WTC11 (cell line): ENCODE measurements around the gene SYT9. TPM values are rescaled to one million over a fixed set of nuclear protein-coding genes. Genes with fewer than 3 reads are reported as not detected.

Experiments
- ATAC-seq: fragments of 200-7000 bp; cut with Tn5 transposase; 2 replicates; pipeline ENCODE4 v1.10.0; 2021; ENCODE audit warnings: mild to moderate bottlenecking, moderate library complexity
- CTCF ChIA-PET: fragments of 300-600 bp; sonication (Branson Sonifier 250); formaldehyde crosslinking; loops from one replicate; lab custom pipeline; 2021; ENCODE audit warnings: antibody characterized with exemption; lab: Charles Lee
- POLR2A ChIA-PET: fragments of 350-600 bp; sonication (Branson Sonifier 250); formaldehyde crosslinking; loops from one replicate; lab custom pipeline; 2021; ENCODE audit warnings: antibody characterized with exemption; lab: Charles Lee
- DNase-seq: peaks from one replicate; pipeline ENCODE4 v3.0.0; 2021; ENCODE audit warnings: low spot score
- H3K27ac Mint-ChIP-seq: 2 replicates; pipeline ENCODE4 v1.8.0; 2021; ENCODE audit warnings: mixed read lengths
- H3K27me3 Mint-ChIP-seq: 2 replicates; pipeline ENCODE4 v1.8.0; 2021; ENCODE audit warnings: low read depth, mild to moderate bottlenecking, moderate library complexity, mixed read lengths
- H3K36me3 Mint-ChIP-seq: 2 replicates; pipeline ENCODE4 v1.8.0; 2021; ENCODE audit warnings: mixed read lengths
- H3K4me1 Mint-ChIP-seq: 2 replicates; pipeline ENCODE4 v1.8.0; 2022; ENCODE audit warnings: mixed read lengths
- H3K4me3 Mint-ChIP-seq: 2 replicates; pipeline ENCODE4 v1.8.0; 2021; ENCODE audit warnings: mild to moderate bottlenecking, moderate library complexity, mixed read lengths
- H3K9me3 Mint-ChIP-seq: 2 replicates; pipeline ENCODE4 v1.8.0; 2021; ENCODE audit warnings: mixed read lengths
- CREM ChIP-seq: sonication (generic); formaldehyde crosslinking; IDR thresholded peaks from 2 replicates; pipeline ENCODE4 v1.8.1; 2022; ENCODE audit warnings: mild to moderate bottlenecking, missing genetic modification reagents, moderate library complexity
- JUN ChIP-seq: sonication (generic); formaldehyde crosslinking; IDR thresholded peaks from 2 replicates; pipeline ENCODE4 v1.8.0; 2023; ENCODE audit warnings: mild to moderate bottlenecking, missing genetic modification reagents
- NR3C1 ChIP-seq: sonication (generic); formaldehyde crosslinking; conservative IDR thresholded peaks from 2 replicates; pipeline ENCODE4 v1.8.1; 2023; ENCODE audit warnings: low read depth, mild to moderate bottlenecking, missing genetic modification reagents
- ZNF232 ChIP-seq: sonication (generic); formaldehyde crosslinking; IDR thresholded peaks from 2 replicates; pipeline ENCODE4 v1.8.0; 2022; ENCODE audit warnings: mild to moderate bottlenecking, missing genetic modification reagents
- total RNA-seq: library from RNA; stranded (reverse); gene quantifications from 3 replicates; pipeline ENCODE4 v1.2.3, GENCODE V29; 2021
- TF ChIP-seq, protein P1 (sequence below): sonication (generic); formaldehyde crosslinking; IDR thresholded peaks from 2 replicates; pipeline ENCODE4 v1.8.1; 2023; ENCODE audit warnings: mild to moderate bottlenecking, missing genetic modification reagents, moderate library complexity
- TF ChIP-seq, protein P2 (sequence below): sonication (generic); formaldehyde crosslinking; IDR thresholded peaks from 2 replicates; pipeline ENCODE4 v1.8.1; 2022; ENCODE audit warnings: mild to moderate bottlenecking, moderate library complexity, missing genetic modification reagents
- TF ChIP-seq, protein P3 (sequence below): fragments of 250-450 bp; sonication (Bioruptor Pico); IDR thresholded peaks from 2 replicates; pipeline ENCODE4 v1.8.0; 2021; ENCODE audit warnings: mild to moderate bottlenecking
- TF ChIP-seq, protein P4 (sequence below): fragments of 200-600 bp; IDR thresholded peaks from 2 replicates; pipeline ENCODE4 v1.8.0; 2022; ENCODE audit warnings: antibody characterized with exemption
- TF ChIP-seq, protein P5 (sequence below): sonication (generic); formaldehyde crosslinking; IDR thresholded peaks from 2 replicates; pipeline ENCODE4 v1.8.1; 2023; ENCODE audit warnings: mild to moderate bottlenecking, missing genetic modification reagents, moderate library complexity
- TF ChIP-seq, protein P6 (sequence below): sonication (generic); formaldehyde crosslinking; IDR thresholded peaks from 2 replicates; pipeline ENCODE4 v1.8.0; 2023; ENCODE audit warnings: mild to moderate bottlenecking, missing genetic modification reagents

SYT9 gene
- total RNA-seq, 1 experiment from 2014 or later = 1.3 TPM

DNA sequence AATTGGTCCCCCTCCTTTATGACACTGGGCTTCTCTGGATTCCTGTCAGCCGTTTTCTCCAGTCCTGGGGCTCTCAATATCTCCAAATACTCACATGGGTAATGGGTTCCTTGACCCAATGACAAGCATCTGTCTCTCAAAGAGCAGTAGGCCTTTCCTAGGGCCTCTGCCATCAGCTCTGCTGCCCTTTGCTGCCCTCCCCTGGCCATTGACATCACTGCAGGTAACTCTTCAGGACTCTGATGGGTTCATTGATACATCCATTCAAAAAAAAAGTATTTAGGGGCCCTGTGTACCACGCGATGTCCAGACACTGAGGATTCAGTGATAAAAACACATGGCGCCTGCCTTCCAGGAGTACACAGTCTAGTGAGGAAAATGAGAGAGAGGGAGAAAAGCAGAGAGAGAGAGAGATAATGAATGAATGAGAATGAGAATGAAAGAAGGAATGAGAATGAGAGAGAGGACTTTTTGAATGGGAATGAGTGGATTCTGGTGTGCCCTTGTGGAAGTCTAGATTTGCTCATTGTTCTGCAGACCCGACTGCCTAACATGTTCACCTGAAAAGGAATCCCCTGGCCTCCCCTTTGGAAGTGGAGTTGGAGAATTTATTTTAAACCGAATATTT lies 191.0 kb downstream of the SYT9 start:
- CTCF ChIA-PET = interaction anchor here (0.6 to 4.9 kb wide), 28 partner anchors 8 to 630 kb away, joined by 3 to 85 read pairs (median 4); partner anchors contain the start of gene SYT9
- no peaks in the 10 kb centered on the region for H3K9me3 Mint-ChIP-seq
- ATAC-seq = peak; percentile 93

DNA sequence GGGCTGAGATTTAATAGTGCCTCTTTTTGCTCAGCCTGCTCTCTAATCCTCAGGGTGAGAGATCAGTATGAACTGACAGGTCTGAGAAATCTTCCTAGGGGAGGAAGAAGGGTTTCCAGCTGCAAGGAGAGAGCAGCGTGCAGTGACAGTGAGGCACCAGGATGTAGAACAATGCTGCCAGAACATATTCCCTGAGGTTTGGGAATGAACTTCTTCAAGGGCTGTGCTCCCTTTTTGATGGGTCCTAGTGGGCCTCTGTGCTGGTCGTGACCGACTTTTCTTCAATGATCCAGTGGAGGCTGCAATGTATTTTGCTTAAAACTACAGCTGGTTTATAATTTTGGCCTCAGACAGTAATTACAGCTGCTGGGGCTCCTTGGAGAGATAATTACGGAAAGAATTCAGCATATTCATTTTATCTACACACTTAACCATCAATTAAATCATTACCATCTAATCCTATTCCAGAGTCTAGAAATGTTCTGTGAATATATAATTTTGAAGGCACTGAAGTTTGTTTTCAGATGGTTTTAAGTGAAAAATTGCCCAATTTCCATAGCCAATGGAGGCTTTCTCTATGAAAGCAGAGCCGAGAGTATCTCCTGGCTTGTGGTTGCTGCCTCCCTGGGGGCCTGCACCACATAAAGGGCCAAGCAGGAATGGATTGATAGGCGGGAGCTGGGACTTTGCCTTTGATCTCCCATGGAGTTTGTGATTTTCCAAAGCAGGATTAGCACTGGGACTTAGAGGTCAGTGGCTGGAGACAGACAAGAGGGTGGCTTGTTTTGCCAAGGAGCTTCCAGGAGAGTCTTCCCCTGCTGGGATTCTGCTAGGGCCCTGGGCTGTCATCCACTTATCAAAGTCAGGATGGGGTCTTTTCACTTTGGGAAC lies 192.6 kb downstream of the SYT9 start:
- DNase-seq = no peak
- TF ChIP-seq, protein P1, sequence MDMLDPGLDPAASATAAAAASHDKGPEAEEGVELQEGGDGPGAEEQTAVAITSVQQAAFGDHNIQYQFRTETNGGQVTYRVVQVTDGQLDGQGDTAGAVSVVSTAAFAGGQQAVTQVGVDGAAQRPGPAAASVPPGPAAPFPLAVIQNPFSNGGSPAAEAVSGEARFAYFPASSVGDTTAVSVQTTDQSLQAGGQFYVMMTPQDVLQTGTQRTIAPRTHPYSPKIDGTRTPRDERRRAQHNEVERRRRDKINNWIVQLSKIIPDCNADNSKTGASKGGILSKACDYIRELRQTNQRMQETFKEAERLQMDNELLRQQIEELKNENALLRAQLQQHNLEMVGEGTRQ = no peak
- TF ChIP-seq ZNF232 (CRISPR knock-in tag) (no peak), JUN (CRISPR knock-in tag) (no peak), CREM (CRISPR knock-in tag) (no peak)
- TF ChIP-seq, protein P2, sequence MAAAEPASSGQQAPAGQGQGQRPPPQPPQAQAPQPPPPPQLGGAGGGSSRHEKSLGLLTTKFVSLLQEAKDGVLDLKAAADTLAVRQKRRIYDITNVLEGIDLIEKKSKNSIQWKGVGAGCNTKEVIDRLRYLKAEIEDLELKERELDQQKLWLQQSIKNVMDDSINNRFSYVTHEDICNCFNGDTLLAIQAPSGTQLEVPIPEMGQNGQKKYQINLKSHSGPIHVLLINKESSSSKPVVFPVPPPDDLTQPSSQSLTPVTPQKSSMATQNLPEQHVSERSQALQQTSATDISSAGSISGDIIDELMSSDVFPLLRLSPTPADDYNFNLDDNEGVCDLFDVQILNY (CRISPR knock-in tag) = no peak
- TF ChIP-seq, protein P3, sequence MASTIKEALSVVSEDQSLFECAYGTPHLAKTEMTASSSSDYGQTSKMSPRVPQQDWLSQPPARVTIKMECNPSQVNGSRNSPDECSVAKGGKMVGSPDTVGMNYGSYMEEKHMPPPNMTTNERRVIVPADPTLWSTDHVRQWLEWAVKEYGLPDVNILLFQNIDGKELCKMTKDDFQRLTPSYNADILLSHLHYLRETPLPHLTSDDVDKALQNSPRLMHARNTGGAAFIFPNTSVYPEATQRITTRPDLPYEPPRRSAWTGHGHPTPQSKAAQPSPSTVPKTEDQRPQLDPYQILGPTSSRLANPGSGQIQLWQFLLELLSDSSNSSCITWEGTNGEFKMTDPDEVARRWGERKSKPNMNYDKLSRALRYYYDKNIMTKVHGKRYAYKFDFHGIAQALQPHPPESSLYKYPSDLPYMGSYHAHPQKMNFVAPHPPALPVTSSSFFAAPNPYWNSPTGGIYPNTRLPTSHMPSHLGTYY = no peak
- TF ChIP-seq, protein P4, sequence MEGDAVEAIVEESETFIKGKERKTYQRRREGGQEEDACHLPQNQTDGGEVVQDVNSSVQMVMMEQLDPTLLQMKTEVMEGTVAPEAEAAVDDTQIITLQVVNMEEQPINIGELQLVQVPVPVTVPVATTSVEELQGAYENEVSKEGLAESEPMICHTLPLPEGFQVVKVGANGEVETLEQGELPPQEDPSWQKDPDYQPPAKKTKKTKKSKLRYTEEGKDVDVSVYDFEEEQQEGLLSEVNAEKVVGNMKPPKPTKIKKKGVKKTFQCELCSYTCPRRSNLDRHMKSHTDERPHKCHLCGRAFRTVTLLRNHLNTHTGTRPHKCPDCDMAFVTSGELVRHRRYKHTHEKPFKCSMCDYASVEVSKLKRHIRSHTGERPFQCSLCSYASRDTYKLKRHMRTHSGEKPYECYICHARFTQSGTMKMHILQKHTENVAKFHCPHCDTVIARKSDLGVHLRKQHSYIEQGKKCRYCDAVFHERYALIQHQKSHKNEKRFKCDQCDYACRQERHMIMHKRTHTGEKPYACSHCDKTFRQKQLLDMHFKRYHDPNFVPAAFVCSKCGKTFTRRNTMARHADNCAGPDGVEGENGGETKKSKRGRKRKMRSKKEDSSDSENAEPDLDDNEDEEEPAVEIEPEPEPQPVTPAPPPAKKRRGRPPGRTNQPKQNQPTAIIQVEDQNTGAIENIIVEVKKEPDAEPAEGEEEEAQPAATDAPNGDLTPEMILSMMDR = no peak
- TF ChIP-seq, protein P5, sequence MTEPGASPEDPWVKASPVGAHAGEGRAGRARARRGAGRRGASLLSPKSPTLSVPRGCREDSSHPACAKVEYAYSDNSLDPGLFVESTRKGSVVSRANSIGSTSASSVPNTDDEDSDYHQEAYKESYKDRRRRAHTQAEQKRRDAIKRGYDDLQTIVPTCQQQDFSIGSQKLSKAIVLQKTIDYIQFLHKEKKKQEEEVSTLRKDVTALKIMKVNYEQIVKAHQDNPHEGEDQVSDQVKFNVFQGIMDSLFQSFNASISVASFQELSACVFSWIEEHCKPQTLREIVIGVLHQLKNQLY (CRISPR knock-in tag) = no peak
- TF ChIP-seq, protein P6, sequence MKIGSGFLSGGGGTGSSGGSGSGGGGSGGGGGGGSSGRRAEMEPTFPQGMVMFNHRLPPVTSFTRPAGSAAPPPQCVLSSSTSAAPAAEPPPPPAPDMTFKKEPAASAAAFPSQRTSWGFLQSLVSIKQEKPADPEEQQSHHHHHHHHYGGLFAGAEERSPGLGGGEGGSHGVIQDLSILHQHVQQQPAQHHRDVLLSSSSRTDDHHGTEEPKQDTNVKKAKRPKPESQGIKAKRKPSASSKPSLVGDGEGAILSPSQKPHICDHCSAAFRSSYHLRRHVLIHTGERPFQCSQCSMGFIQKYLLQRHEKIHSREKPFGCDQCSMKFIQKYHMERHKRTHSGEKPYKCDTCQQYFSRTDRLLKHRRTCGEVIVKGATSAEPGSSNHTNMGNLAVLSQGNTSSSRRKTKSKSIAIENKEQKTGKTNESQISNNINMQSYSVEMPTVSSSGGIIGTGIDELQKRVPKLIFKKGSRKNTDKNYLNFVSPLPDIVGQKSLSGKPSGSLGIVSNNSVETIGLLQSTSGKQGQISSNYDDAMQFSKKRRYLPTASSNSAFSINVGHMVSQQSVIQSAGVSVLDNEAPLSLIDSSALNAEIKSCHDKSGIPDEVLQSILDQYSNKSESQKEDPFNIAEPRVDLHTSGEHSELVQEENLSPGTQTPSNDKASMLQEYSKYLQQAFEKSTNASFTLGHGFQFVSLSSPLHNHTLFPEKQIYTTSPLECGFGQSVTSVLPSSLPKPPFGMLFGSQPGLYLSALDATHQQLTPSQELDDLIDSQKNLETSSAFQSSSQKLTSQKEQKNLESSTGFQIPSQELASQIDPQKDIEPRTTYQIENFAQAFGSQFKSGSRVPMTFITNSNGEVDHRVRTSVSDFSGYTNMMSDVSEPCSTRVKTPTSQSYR (CRISPR knock-in tag) = no peak

More for the DNA sequence above, 191.0 kb downstream of the SYT9 start:
- TF ChIP-seq NR3C1 (CRISPR knock-in tag) (no peak), CREM (CRISPR knock-in tag) (no peak)
- TF ChIP-seq, protein P3 = no peak
- TF ChIP-seq, protein P4 = peak; percentile 87
- TF ChIP-seq, protein P6 (CRISPR knock-in tag) = no peak
- TF ChIP-seq, all 79 proteins: peak for 1
- H3K4me1 Mint-ChIP-seq = peaks cover 3% of the 10 kb centered on the region; the same call in 1 of the 2 replicates
- peak; percentile 89 for DNase-seq
- peaks cover 3% of the 10 kb centered on the region; the same call in 1 of the 2 replicates for H3K27me3 Mint-ChIP-seq
- H3K27ac Mint-ChIP-seq = no peak overlapping the region
- H3K36me3 Mint-ChIP-seq = no peaks in the 10 kb centered on the region
- no peak overlapping the region for H3K4me3 Mint-ChIP-seq
- POLR2A ChIA-PET = no interaction called here

More for the DNA sequence above, 192.6 kb downstream of the SYT9 start:
- no peak overlapping the region for H3K4me3 Mint-ChIP-seq
- peaks cover under 1% of the 10 kb centered on the region for H3K27me3 Mint-ChIP-seq
- ChIA-PET CTCF (interaction anchor here (0.6 to 4.9 kb wide), 5 partner anchors 11 to 694 kb away, joined by 3 to 85 read pairs (median 3); no protein-coding TSS in a partner anchor), POLR2A (no interaction called here)
- no peaks in the 10 kb centered on the region for H3K9me3 Mint-ChIP-seq
- peaks cover 2% of the 10 kb centered on the region for H3K4me1 Mint-ChIP-seq
- no peak overlapping the region for H3K27ac Mint-ChIP-seq
- no peaks in the 10 kb centered on the region for H3K36me3 Mint-ChIP-seq
- ATAC-seq = no peak
